HG02763 (cell line): ENCODE measurements around the gene FYN.

Experiments used
- ATAC-seq: cut with Tn5 transposase; IDR thresholded peaks from one replicate; pipeline ENCODE4 v1.9.1; 2021; ENCODE audit warnings: mild to moderate bottlenecking, moderate library complexity; ENCODE audit not compliant: unreplicated experiment

FYN gene

DNA sequence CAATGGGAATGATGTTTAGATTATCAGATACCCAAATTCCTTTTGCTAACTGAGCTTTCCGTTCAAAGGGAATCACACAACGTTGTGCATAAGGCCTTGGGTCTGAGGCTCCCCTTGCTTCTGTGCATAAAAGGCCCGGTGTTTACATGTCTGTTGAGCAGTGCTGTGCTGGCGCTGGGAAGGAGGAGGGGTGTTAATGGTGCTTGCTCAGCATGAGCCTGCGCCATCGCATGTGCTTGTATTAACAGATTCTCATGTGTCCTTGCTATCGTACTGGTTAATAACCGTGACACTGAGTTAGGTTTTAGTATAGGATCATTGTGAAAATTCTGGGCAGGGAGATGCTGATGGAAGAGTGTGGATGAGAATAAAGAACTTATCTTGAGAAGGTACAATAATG is 205.3 kb downstream of the FYN start:
- ATAC-seq: no peak

DNA sequence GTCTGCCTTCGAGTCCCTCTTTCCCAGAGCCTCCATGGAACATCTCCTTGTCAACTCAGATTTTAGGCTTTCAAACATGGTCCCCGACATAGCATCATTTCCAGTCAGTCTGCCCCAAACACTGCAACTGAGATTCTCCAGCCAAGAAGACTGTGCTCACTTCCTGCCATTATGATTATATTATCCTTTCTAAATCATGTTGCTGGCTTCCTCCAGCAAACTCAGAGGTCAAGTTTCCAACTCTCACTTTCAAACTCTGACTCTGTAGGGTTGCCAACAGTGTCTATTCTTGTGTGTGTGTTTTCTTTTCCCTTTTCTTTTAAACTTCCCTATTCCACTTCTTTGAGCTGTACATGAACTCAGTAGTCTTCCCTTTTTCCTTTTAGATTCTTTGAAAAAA is 206.4 kb downstream of the FYN start:
- ATAC-seq: no peak

DNA sequence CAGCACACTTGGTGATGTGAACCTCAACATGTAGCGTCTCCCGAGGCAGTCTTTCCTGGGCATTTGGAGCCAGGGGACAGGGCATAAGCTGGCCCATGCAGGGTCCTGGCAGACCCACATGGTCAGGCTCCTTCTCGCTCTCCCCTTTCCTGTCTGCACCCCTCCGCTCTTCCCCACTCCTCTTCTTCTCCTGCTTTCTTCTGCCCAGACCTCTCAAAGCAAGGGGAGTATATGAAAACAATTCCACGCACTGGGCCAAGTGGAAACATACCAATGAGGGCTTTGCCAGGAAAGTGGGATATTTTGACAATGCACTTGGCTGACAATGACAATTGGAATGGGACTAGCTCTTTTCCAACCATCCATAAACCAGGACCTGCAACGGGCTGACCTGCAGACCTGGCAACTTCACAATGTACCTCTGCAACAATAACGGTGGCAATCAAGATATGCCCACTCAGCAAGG is 208.7 kb downstream of the FYN start:
- ATAC-seq: no peak

DNA sequence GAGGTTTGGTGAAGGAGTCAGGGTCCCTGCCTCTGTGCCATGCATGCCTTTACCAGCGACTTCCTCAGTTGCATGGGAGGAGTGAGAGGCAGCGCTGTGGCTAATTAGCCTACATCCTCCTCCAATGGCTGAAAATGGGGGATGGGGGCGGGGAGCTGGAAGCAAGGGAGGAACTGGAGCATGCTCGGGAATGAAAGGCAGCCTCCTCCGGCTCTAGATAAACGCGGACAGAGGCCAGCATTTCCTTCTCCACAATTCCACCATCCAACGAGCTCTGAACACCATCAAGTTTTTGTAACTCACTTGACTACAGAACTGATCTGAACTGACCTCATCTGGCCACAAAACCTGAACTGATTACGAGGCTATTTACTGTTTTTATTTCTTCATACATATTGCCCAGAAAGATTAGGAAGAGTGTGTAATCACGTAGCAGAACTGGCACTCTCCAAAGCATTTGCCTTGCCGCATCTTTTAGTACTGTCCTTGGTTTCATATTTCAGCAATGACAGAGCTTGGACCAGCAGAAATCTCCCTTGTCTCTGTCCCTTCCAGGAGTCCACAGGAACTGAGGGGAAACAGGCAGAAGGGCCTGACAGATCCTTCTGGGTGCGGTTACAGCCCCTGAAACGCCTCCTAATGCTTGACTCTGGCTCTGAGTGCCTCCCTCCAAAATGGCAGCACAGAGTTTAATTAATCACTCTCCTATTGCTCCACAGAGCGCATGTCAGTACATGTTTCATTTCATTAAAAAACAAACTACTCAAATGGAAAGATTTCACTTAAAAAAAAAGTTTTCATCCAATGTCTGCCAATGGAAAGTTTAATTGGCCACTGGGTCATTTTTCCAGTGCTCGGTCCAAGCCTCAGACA is 209.3 kb downstream of the FYN start:
- ATAC-seq: no peak

DNA sequence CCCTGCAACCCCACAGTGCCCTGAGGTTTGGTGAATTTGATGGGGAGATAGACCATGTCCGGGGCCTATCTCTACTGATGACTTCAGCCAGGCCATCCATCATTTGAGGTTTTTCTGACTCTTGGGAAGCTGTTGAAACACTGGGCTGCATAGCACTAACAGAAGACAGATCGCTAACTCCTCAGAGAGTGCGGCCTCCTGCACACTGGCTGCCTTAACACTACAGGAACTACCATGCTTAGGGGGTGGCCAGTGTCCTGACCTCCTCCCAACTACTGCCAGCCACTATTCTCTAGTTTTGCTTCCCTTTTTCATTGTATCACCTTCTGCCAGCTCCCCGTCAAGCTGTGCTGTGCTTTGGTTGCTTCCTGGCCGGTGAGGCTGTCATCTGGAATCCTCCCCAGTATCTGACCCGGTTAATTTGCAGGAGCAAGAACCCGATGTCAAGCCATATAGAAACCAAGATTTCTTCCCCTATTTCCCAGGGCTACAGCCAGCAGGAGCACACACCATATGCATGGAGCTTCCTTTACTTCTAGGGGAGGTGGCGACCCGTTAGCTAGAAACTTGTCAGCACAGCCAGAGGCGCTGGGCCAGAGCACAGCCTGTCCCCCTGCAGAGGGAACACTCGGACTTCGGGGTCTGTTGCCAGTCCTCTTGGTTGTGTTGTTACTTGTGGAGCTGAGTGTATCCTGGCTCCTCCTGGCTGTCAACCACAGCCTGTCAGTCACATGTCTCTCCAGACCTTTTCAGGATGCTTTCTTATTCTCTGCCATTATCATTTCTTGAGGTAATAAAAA is 210.3 kb downstream of the FYN start:
- ATAC-seq: no peak

DNA sequence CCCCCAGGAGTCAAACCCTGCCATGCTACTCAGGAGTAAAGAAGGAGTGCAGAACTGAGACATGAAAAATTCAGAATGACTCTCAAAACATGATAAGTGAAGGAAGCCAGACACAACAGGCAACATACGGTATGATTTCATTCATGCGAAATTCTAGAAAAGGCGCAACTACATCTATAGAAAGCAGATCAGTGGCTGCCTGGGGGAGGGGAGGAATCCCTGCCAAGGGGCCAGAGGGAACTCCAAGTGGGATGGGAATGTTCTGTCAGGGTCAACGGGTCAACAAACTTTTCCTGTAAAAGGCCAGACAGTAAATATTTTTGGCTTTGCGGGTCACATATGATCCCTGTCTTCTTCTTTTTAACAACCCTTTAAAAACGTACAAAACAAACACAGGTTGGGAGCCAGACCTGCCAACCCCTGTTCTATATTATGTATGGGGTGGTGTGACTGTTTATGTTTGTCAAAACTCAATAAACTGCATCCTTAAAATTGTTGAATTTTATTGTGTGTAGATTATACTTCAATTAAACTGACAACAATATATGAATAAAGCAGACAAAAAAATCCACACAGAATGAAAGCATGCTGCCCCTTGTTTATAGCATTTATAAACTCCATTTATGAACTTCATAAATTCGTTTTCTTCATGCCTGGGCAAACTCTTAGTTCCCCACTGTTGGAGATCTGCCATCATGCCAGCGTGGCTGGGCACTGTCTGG is 211.0 kb downstream of the FYN start:
- no peak for ATAC-seq

DNA sequence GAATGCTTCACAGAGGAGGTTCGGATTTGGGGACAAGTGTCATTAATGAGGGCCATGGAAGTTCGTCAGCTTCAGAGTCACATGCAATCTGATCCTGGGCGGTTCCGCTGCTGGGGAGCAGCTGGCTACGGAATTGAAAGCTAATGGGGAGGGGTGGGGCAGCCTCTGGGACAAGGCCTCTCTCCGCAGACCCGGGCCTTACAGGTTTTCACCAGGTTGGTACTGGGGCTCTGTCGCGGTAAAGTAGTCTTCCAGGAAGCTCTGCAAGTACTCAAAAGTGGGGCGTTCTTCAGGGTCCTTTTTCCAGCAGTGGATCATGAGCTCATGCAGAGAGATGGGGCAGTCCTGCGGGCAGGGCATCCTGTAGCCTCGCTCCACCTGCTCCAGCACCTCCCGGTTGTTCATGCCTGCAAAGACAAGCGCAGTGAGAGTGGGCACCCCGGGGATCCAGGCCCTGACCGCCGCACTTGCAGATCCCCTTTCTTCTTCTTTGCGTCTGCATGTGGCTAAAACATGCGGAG is 211.7 kb downstream of the FYN start:
- ATAC-seq: no peak

DNA sequence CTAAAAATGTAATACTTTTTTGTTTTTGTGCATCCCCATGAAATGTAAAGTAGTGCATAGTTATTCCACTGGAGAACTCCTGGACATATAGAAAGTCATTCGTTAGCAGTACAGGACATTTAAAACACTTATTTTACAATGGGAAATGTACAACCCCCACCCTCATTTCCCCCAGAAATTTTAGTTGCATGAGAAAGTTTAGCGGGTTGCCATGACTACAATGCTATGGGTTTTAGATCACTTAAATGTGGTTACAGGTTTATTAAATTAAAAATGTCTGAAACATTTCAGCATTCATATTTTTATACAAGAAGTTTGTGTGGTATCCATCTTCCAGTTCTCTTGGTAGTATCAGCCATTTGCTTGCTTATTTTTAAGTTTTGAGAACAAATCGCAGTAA is 212.7 kb downstream of the FYN start:
- ATAC-seq: no peak

DNA sequence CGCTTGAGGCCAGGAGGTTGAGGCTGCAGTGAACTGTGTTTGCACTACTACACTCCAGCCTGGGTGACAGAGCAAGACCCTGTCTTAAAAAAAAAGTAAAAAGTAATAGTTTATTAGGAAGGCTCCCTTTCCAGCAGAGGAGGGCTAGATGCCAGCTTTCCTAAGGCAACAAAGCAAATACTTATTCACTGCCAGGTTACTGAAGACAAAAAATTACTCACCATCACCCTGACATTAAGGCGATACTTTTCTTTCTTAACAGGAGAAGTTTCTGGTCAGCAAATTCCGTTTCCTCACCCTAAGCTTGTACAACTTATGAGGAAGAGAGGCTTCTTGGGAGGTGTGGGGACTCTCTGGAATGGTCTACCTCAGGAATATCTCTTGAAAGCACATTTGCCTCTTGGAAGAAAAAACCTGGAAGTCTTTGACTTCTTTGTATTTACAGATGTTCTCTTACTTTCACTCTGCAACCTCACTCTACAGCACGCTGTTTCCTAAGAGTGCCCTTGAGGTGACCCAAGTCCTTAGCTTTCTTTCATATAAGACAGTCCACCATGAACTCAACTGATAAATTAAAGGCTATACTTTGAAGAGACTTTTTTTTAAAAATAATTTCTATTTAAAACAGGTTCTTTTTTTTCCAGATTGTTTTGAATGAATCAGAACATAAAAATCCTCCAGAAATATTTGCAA is 214.6 kb downstream of the FYN start:
- no peak for ATAC-seq

DNA sequence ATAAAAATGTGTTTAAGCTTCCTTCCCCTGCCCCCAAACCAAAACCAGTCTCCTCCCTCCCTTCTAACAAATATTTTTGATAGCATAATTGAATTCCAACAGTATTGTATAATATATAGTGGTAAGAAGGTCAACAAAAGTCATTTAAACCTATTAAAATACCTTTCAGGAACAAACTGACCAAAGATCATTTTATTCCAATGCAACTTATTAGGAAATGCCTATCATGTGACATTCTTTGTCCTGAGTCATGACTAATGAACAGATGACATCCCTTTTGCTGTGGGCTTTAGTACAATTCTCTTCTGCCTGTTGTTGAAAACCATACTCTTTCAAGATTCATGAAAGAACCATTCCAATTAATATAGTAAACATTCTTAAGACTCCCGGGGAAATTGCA is 216.1 kb downstream of the FYN start:
- ATAC-seq: no peak

DNA sequence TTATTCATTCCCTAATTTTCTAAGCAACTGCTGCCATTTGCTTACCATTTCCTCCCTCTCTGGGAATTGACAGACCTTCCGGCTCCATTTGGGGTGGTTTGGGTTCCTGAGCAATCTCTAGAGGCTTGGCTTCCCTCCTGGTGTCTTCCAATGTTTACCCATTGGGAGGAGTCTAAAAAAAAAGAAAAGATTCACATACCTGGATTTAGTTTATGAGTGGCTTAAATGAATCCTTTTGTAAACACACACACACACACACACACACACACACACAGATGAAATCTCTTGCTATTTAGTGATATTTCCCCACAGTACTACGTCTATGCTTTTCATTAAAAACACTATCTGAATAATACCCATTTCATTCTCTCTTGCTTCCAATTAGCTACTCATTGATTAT is 219.3 kb downstream of the FYN start:
- ATAC-seq: no peak

DNA sequence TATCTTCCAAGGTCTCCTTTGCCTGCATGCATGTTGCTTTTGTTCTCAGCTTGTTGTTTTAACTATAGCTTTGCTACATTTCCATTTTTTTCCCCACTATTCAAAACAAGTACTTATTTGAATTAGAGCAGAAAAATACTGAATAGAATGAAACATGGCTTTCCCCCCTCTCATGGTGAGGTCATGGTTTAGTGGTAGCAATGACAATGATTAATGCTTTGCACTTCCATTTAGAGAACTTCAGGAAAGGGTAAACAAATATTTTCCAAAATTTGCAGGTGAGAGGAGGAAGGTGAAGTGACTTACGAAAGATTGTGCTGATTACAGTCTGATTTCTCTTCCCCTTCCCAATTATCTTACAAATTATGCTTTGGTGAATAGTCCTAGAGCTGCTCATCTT is 219.8 kb downstream of the FYN start:
- ATAC-seq: no peak

DNA sequence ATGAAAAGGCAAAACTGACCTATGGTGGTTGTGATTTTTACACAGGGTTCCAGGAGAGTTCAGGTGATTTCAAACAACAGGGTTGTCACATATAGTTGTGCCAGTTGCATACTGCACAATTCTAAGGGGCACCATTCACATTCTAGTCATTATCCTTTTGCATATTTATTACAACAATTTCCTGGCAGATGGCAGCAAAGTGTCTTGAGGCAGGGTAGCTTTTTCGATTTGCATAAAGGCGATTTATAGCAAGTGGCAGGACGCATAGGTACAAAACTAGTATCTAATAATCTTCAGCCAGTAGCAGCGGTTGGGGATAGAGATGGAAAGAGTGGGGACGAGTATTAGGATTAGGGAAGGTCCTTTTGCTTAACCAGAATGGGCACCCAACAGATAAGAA is 221.1 kb downstream of the FYN start:
- no peak for ATAC-seq

DNA sequence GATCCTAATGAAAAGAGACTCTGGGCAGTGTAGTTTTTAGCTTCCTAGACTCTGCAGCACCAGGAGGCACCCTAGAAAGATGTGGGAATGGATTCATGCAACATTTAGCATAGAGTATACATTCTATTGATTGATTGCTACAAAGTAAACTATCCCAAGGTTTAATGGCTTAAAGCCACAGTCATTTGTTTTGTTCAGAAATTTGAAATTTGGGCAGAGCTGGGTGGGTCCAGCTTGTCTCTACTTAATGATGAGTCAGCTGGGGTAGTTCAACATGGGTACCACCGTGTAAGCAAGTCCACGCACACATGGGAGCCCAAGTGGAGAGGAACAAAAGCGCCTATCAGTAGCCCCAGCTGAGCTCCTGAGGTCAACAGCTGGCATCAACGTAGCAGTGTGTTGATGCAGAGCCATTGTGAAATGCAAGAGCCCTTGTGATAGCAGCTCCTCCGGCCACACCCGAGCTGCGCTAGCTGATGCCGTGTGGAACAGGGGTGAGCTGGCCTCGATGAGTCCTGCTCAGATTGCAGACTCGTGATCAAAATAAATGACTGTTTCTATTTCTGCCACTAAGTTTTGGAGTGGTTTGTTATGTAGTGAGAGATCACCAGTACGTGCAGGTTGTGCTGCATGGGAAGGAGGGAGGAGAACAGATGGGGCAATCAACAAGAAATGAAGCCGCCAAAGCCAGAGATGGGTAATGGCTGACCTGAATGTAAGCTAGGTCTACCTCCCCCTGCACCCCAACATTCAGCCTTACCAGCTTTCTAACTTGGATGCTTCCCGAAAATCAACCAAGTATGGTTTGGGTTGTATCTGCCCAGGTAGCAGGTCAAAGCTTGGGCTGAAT is 221.8 kb downstream of the FYN start:
- no peak for ATAC-seq

DNA sequence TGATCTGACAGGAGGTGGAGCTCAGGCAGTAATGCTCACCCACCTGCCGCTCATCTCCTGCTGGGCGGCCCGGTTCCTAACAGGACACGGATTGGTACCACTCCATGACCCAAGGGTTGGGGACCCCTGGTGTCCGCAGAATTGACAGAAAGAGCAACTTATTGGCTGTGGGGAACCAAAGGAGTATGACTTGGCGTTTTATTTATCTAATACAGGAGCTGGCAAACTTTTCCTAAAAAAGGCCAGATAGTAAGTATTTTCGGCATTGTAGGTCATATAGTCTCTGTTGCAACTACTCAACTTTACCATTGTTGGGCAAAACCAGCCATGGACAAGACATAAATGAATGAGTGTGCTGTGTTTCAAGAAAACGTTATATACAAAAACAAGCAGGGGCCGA is 223.2 kb downstream of the FYN start:
- no peak for ATAC-seq

DNA sequence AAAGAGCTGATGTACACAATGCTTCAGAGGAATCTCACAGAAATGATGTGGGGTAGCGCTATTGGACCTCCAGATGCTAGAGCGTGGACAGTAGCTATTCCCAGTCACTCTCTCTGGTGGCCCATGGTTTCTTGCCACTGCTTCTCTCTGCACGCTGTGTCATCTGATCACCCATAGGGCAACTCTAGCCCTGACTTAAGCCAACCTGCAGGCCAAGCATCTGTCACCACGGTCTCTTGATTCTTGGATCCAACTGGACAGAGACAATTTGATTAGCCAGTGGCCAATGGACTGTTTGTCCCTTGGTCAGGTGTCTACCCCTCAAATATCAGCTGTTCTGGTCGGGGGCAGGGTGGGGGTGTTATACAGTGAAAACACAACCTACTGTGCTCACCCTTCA is 225.2 kb downstream of the FYN start:
- ATAC-seq: no peak

DNA sequence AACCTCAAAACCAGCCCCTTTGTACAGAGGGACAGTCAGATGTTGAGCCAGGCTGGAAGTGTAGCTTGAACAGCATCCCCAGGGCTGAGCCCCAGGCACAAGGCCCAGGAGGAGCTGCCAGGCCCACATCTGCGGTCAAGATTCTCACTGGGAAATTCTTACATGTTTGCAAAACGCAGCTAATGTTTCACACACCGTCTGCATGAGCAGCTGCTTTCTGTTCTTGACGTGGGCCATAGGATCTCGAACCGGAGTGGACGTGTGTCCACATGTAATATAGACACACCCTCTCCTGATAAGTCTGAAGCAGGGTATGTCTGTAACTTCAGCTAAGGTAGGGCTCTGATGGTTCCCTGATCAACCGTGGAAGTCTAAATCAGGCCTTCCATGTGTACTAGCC is 226.3 kb downstream of the FYN start:
- ATAC-seq: no peak

DNA sequence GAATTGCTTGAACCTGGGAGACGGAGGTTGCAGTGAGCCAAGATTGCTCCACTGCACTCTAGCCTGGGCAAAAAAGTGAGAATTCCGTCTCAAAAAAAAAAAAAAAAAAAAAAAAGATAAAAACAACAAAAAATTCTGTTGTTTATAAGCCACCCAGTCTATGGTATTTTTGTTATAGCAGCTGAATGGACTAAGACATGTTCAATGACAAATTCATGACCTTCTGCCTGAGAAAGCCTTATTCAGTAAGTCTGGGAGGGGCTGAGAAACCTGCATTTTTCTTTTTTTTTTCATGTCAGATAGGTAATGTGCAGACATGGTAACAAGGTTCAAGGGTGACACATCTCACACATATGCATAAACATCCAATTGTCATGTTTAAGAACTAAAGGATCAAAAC is 227.2 kb downstream of the FYN start:
- no peak for ATAC-seq

DNA sequence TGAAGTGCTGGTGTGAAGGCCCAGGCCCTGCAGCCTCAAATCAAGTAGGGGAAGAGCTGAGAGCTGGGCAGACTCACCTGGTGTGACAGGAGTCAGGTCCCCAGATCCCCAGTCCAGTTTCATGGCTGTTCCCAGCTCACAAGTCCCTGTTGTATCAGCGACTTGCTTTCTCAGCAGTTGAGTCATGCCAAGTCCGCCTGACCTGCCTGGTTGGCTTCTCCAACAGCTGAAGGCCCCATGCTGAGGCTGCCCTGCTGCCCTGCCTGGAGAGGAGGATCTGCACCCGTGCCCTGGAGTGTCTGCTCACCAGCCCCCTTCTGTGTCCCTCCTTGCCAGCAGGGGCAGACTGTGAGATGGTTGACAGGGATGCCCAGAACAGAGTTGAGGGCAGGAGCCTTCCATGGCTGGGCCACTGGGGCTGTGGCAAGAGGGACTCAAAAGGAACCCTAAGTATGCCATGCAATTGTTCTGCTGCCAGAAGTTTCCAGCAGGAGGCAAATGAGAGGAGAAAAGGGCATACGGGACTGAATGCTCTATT is 228.3 kb downstream of the FYN start:
- no peak for ATAC-seq
